Measurements from ENCODE around the gene PLEKHA8.

DNA sequence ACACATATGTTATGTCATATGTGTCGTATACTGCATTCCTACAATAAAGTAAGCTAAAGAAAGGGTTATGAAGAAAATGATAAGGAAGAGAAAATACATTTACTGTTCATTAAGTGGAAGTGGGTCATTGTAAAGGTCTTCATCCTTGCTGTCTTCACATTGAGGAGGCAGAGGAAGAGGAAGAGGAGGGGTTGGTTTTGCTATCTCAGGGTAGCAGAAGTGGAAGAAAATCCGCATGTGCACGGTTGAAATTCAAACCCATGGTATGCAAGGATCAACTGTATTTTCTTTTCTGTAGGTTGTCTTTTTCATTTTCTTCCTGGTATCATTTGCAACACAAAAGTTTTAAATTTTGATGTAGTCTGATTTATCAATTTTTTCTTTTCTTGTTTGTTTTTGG lies 6.3 kb downstream of the PLEKHA8 start:
- TF ChIP-seq, protein P1, sequence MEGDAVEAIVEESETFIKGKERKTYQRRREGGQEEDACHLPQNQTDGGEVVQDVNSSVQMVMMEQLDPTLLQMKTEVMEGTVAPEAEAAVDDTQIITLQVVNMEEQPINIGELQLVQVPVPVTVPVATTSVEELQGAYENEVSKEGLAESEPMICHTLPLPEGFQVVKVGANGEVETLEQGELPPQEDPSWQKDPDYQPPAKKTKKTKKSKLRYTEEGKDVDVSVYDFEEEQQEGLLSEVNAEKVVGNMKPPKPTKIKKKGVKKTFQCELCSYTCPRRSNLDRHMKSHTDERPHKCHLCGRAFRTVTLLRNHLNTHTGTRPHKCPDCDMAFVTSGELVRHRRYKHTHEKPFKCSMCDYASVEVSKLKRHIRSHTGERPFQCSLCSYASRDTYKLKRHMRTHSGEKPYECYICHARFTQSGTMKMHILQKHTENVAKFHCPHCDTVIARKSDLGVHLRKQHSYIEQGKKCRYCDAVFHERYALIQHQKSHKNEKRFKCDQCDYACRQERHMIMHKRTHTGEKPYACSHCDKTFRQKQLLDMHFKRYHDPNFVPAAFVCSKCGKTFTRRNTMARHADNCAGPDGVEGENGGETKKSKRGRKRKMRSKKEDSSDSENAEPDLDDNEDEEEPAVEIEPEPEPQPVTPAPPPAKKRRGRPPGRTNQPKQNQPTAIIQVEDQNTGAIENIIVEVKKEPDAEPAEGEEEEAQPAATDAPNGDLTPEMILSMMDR (conservative IDR thresholded peaks at IDR 0.05; ENCODE audit: low read length), result no peak
- no peak for TF ChIP-seq EZH2phosphoT487 (IDR thresholded peaks at IDR 0.05; ENCODE audit: borderline replicate concordance)

Data from Loucy (cell line).